Measurements from ENCODE around the gene RIMBP2.

DNA sequence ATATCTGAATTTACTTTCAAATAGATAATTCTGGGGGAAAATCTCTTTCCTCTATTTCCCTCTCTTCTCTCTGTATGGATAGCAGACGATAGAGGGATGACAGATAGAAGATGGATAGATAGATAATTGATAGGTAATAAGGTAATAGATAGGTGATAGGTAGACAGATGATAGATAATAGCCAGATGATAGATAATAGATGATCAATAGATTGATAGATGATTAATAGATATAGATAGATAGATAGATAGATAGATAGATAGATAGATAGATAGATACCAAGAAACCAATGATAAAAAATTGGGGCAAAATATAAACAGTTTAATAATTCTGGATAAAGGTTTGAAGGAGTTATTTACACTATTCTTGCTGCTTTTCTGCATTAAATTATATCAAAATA lies 26.6 kb upstream of the RIMBP2 start:
- TF ChIP-seq, protein P1, sequence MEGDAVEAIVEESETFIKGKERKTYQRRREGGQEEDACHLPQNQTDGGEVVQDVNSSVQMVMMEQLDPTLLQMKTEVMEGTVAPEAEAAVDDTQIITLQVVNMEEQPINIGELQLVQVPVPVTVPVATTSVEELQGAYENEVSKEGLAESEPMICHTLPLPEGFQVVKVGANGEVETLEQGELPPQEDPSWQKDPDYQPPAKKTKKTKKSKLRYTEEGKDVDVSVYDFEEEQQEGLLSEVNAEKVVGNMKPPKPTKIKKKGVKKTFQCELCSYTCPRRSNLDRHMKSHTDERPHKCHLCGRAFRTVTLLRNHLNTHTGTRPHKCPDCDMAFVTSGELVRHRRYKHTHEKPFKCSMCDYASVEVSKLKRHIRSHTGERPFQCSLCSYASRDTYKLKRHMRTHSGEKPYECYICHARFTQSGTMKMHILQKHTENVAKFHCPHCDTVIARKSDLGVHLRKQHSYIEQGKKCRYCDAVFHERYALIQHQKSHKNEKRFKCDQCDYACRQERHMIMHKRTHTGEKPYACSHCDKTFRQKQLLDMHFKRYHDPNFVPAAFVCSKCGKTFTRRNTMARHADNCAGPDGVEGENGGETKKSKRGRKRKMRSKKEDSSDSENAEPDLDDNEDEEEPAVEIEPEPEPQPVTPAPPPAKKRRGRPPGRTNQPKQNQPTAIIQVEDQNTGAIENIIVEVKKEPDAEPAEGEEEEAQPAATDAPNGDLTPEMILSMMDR (IDR thresholded peaks at IDR 0.05): no peak
- TF ChIP-seq POLR2A (IDR thresholded peaks at IDR 0.05): no peak
